HepG2 (cell line): ENCODE data around the gene NAA16. TPM values are rescaled to one million over a fixed set of nuclear protein-coding genes. Genes with fewer than 3 reads are reported as not detected.

Experiments
- AGO1 ChIP-seq: fragments of 200-400 bp; formaldehyde crosslinking; IDR thresholded peaks from 2 replicates; pipeline ENCODE4 v1.6.1; 2017; ENCODE audit warnings: mild to moderate bottlenecking, low read depth, low read length, moderate library complexity; ENCODE audit not compliant: poor library complexity, severe bottlenecking
- ARID5B ChIP-seq: IDR thresholded peaks from 2 replicates; pipeline ENCODE4 v1.4.0; 2020; ENCODE audit warnings: mild to moderate bottlenecking, missing genetic modification reagents
- CEBPB ChIP-seq: IDR thresholded peaks from 2 replicates; pipeline ENCODE4 v1.6.1; 2011; ENCODE audit warnings: low read depth, low read length, improper control_type of control experiment, borderline replicate concordance
- FOSL2 ChIP-seq: sonication (generic); formaldehyde crosslinking; IDR thresholded peaks from 2 replicates; pipeline ENCODE4 v1.4.0; 2020; ENCODE audit warnings: missing genetic modification reagents
- FOXA3 ChIP-seq: IDR thresholded peaks from 2 replicates; pipeline ENCODE4 v1.6.1; 2016; ENCODE audit warnings: missing genetic modification reagents, missing compliant biosample characterization
- GATAD2A ChIP-seq: IDR thresholded peaks from 2 replicates; pipeline ENCODE4 v1.6.1; 2016
- HDAC1 ChIP-seq: sonication (generic); formaldehyde crosslinking; IDR thresholded peaks from 2 replicates; pipeline ENCODE4 v1.5.1; 2020; ENCODE audit warnings: mild to moderate bottlenecking, missing genetic modification reagents
- NR2F6 ChIP-seq, 2 experiments: IDR thresholded peaks; 2 replicates each; pipeline ENCODE4 v1.6.1; 2016; ENCODE audit warnings: antibody characterized with exemption in 1 of 2, mild to moderate bottlenecking in 1 of 2
- POGK ChIP-seq: sonication (generic); formaldehyde crosslinking; conservative IDR thresholded peaks from 2 replicates; pipeline ENCODE4 v1.8.0; 2022; ENCODE audit warnings: mild to moderate bottlenecking, moderate library complexity, missing genetic modification reagents
- RARA ChIP-seq: IDR thresholded peaks from 2 replicates; pipeline ENCODE4 v1.6.1; 2016; ENCODE audit warnings: missing genetic modification reagents, missing compliant biosample characterization
- RBM22 ChIP-seq: fragments of 200-400 bp; formaldehyde crosslinking; optimal IDR thresholded peaks from 2 replicates; pipeline ENCODE3; 2017; ENCODE audit warnings: mild to moderate bottlenecking, low read length, moderate library complexity
- RXRA ChIP-seq: sonication (generic); formaldehyde crosslinking; IDR thresholded peaks from 2 replicates; pipeline ENCODE4 v1.5.1; 2020; ENCODE audit warnings: missing genetic modification reagents
- SAP130 ChIP-seq: IDR thresholded peaks from 2 replicates; pipeline ENCODE4 v1.6.1; 2016; ENCODE audit warnings: low read depth
- SOX6 ChIP-seq, 2 experiments: fragments of 450-650 bp in 1 of 2; sonication (generic) in 1 of 2; formaldehyde crosslinking in 1 of 2; IDR thresholded peaks; 2 replicates each; pipeline versions ENCODE4 v1.4.0 to v1.6.1; 2017 to 2020; ENCODE audit warnings: antibody characterized with exemption in 1 of 2, mild to moderate bottlenecking in 1 of 2, missing genetic modification reagents in 1 of 2
- SSRP1 ChIP-seq: IDR thresholded peaks from 2 replicates; pipeline ENCODE4 v1.6.1; 2016; ENCODE audit warnings: control low read depth
- ZNF24 ChIP-seq: fragments of 450-650 bp; IDR thresholded peaks from 2 replicates; pipeline ENCODE4 v1.6.1; 2017; ENCODE audit warnings: antibody characterized with exemption, mild to moderate bottlenecking
- ZSCAN31 ChIP-seq: sonication (generic); formaldehyde crosslinking; IDR thresholded peaks from 2 replicates; pipeline ENCODE4 v1.5.0; 2020; ENCODE audit warnings: low read depth, mild to moderate bottlenecking, missing genetic modification reagents
- polyA plus RNA-seq, 8 experiments: library from polyadenylated mRNA; depleted of rRNA in 3 of 8; stranded (reverse) in 7 of 8; unstranded in 1 of 8; fragments of >200 nt; fragmentation: Illumina TruSeq in 4 of 8; extraction: Trizol in 4 of 8; gene quantifications; 2 replicates each; pipeline versions ENCODE4 v1.2.1 to v1.2.3, GENCODE V29; 2011 to 2016; ENCODE audit warnings: low read depth in 4 of 8, missing spikeins in 1 of 8, mixed read lengths in 1 of 8; ENCODE audit not compliant: insufficient read depth in 1 of 8
- total RNA-seq, 5 experiments: library from RNA; depleted of rRNA; stranded (reverse); fragments of >200 nt; fragmentation: Illumina TruSeq; extraction: Trizol; gene quantifications; 2 replicates each; pipeline ENCODE4 v1.2.3, GENCODE V29; 2016; ENCODE audit warnings: low read depth in 1 of 5
- TF ChIP-seq, protein P1 (sequence below): sonication (generic); formaldehyde crosslinking; IDR thresholded peaks from 2 replicates; pipeline ENCODE4 v1.4.0; 2020; ENCODE audit warnings: missing genetic modification reagents

NAA16 gene
- total and polyA plus RNA-seq, 2 of the 13 experiments (the other 11 are each of a cell fraction or from before 2014, with no cell fraction given): 9.2 to 15.1 TPM

- TF ChIP-seq, protein P1, sequence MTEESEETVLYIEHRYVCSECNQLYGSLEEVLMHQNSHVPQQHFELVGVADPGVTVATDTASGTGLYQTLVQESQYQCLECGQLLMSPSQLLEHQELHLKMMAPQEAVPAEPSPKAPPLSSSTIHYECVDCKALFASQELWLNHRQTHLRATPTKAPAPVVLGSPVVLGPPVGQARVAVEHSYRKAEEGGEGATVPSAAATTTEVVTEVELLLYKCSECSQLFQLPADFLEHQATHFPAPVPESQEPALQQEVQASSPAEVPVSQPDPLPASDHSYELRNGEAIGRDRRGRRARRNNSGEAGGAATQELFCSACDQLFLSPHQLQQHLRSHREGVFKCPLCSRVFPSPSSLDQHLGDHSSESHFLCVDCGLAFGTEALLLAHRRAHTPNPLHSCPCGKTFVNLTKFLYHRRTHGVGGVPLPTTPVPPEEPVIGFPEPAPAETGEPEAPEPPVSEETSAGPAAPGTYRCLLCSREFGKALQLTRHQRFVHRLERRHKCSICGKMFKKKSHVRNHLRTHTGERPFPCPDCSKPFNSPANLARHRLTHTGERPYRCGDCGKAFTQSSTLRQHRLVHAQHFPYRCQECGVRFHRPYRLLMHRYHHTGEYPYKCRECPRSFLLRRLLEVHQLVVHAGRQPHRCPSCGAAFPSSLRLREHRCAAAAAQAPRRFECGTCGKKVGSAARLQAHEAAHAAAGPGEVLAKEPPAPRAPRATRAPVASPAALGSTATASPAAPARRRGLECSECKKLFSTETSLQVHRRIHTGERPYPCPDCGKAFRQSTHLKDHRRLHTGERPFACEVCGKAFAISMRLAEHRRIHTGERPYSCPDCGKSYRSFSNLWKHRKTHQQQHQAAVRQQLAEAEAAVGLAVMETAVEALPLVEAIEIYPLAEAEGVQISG (CRISPR knock-in tag): no peak
- TF ChIP-seq NR2F6 (IDR thresholded peaks at IDR 0.05) (no peak), NR2F6 (CRISPR knock-in tag; IDR thresholded peaks at IDR 0.05) (0 out of 2 replicates have a peak, but pooled peaks have one; percentile 15), SSRP1 (no peak), GATAD2A (0 out of 2 replicates have a peak, but pooled peaks have one; percentile 30), ZNF24 (peak; percentile 69), AGO1 (no peak), SOX6 (IDR thresholded peaks at IDR 0.05) (no peak), SOX6 (CRISPR knock-in tag; IDR thresholded peaks at IDR 0.05) (peak; percentile 23; the same call in 1 of the 2 replicates), SAP130 (CRISPR knock-in tag) (0 out of 2 replicates have a peak, but pooled peaks have one; percentile 15), POGK (CRISPR knock-in tag) (no peak), FOXA3 (CRISPR knock-in tag) (0 out of 2 replicates have a peak, but pooled peaks have one; percentile 20), RARA (peak; percentile 85), ZSCAN31 (no peak), CEBPB (peak; percentile 84), RBM22 (no peak), FOSL2 (CRISPR knock-in tag) (peak; percentile 82), HDAC1 (0 out of 2 replicates have a peak, but pooled peaks have one; percentile 15), ARID5B (CRISPR knock-in tag) (peak; percentile 50; the same call in 1 of the 2 replicates), RXRA (CRISPR knock-in tag) (peak; percentile 18; the same call in 1 of the 2 replicates)
These were observed 26.4 kb upstream of the NAA16 start (continued) for GRCh38 chr13:41284512-41285288.
